Right atrium auricular region (tissue), 2 donors: ENCODE results near the gene MMP21. TPM values are rescaled to one million over a fixed set of nuclear protein-coding genes. Genes with fewer than 3 reads are reported as not detected.

ENCODE experiments used
- DNase-seq: peaks from one replicate; pipeline ENCODE4 v3.0.0-alpha.2; 2019; ENCODE audit warnings: low spot score
- H3K27ac ChIP-seq, 2 donors: fragments of 200-600 bp; sonication (generic); 1 replicate in 1 of 2; 2 replicates in 1 of 2; pipeline ENCODE4 v1.5.1; 2016 to 2019
- H3K27me3 ChIP-seq, 2 donors: fragments of 200-600 bp; sonication (generic); one replicate each; pipeline versions ENCODE4 v1.5.1 to v1.6.0; 2017 to 2019
- H3K36me3 ChIP-seq: fragments of 200-600 bp; sonication (generic); one replicate; pipeline ENCODE4 v1.5.1; 2016
- H3K4me1 ChIP-seq, 2 donors: fragments of 200-600 bp; sonication (generic); one replicate each; pipeline versions ENCODE4 v1.5.1 to v1.6.0; 2017 to 2019
- H3K4me3 ChIP-seq, 2 donors: fragments of 200-600 bp; sonication (generic); 1 replicate in 1 of 2; 2 replicates in 1 of 2; pipeline ENCODE4 v1.5.1; 2017 to 2019; ENCODE audit warnings: mild to moderate bottlenecking in 1 of 2, moderate library complexity in 1 of 2
- H3K9me3 ChIP-seq, 2 donors: fragments of 200-600 bp; sonication (generic); one replicate each; pipeline ENCODE4 v1.5.1; 2019
- CTCF ChIP-seq, 2 donors: fragments of 200-600 bp; sonication (generic); IDR thresholded peaks; one replicate each; pipeline ENCODE4 v1.5.1; 2019; ENCODE audit warnings: antibody characterized with exemption in 2 of 2
- total RNA-seq, 2 donors: library from RNA; depleted of rRNA; stranded (reverse); fragments of >200 nt; gene quantifications; one replicate each; pipeline ENCODE4 v1.1.0, GENCODE V29; 2016

Gene MMP21
- total RNA-seq, 2 donors from 2014 or later = 0.28 to 0.67 TPM

GRCh38 chr10:125817337-125817946, 41.8 kb upstream of the MMP21 start:
- TF ChIP-seq CTCF (IDR thresholded peaks at IDR 0.05) = no peak
- no peak overlapping the region for H3K4me3 ChIP-seq
- H3K4me1 ChIP-seq = peaks cover 0 to 10% of the 10 kb centered on the region in 2 donors
- no peaks in the 10 kb centered on the region for H3K27me3 ChIP-seq
- DNase-seq = no peak
- no peaks in the 10 kb centered on the region for H3K9me3 ChIP-seq
- peaks cover 28% of the 10 kb centered on the region for H3K36me3 ChIP-seq
- H3K27ac ChIP-seq = no peak overlapping the region

GRCh38 chr10:125816548-125816947, 40.9 kb upstream of the MMP21 start:
- TF ChIP-seq CTCF (IDR thresholded peaks at IDR 0.05) = no peak
- no peaks in the 10 kb centered on the region for H3K27me3 ChIP-seq
- H3K36me3 ChIP-seq = peaks cover 36% of the 10 kb centered on the region
- peaks cover 0 to under 1% of the 10 kb centered on the region in 2 donors for H3K4me1 ChIP-seq
- H3K9me3 ChIP-seq = no peaks in the 10 kb centered on the region
- H3K4me3 ChIP-seq = no peak overlapping the region
- DNase-seq = no peak
- H3K27ac ChIP-seq = no peak overlapping the region

GRCh38 chr10:125815764-125816163, 40.1 kb upstream of the MMP21 start:
- Histone ChIP-seq H3K4me3 (no peak overlapping the region), H3K27ac (no peak overlapping the region), H3K27me3 (no peaks in the 10 kb centered on the region), H3K9me3 (no peaks in the 10 kb centered on the region), H3K4me1 (no peaks in the 10 kb centered on the region), H3K36me3 (peaks cover 44% of the 10 kb centered on the region)
- TF ChIP-seq CTCF (IDR thresholded peaks at IDR 0.05) = no peak
- no peak for DNase-seq

GRCh38 chr10:125812128-125812750, 36.6 kb upstream of the MMP21 start:
- Histone ChIP-seq H3K4me3 (no peak overlapping the region), H3K4me1 (no peaks in the 10 kb centered on the region), H3K36me3 (peaks cover 58% of the 10 kb centered on the region), H3K9me3 (no peaks in the 10 kb centered on the region), H3K27ac (no peak overlapping the region), H3K27me3 (no peaks in the 10 kb centered on the region)
- DNase-seq = no peak
- TF ChIP-seq CTCF (IDR thresholded peaks at IDR 0.05) = no peak

- Histone ChIP-seq H3K4me3 (no peak overlapping the region), H3K27me3 (no peaks in the 10 kb centered on the region), H3K27ac (no peak overlapping the region), H3K9me3 (no peaks in the 10 kb centered on the region), H3K36me3 (peaks cover 67% of the 10 kb centered on the region), H3K4me1 (no peaks in the 10 kb centered on the region)
- no peak for TF ChIP-seq CTCF (IDR thresholded peaks at IDR 0.05)
- DNase-seq = no peak
Measured at GRCh38 chr10:125811251-125811650, 35.6 kb upstream of the MMP21 start.

- no peak overlapping the region for H3K4me3 ChIP-seq
- peaks cover 56% of the 10 kb centered on the region for H3K36me3 ChIP-seq
- H3K27me3 ChIP-seq = no peaks in the 10 kb centered on the region
- H3K4me1 ChIP-seq = no peaks in the 10 kb centered on the region
- no peak for DNase-seq
- TF ChIP-seq CTCF (IDR thresholded peaks at IDR 0.05) = no peak
- no peaks in the 10 kb centered on the region for H3K9me3 ChIP-seq
- no peak overlapping the region for H3K27ac ChIP-seq
Measured at GRCh38 chr10:125808047-125808446, 32.4 kb upstream of the MMP21 start.
